HS-5 (cell line): ENCODE measurements around the gene C10orf71.

ENCODE experiments used
- DNase-seq: peaks from one replicate; pipeline ENCODE4 v3.0.0-alpha.2; 2012; ENCODE audit warnings: low read depth

Gene C10orf71

DNA sequence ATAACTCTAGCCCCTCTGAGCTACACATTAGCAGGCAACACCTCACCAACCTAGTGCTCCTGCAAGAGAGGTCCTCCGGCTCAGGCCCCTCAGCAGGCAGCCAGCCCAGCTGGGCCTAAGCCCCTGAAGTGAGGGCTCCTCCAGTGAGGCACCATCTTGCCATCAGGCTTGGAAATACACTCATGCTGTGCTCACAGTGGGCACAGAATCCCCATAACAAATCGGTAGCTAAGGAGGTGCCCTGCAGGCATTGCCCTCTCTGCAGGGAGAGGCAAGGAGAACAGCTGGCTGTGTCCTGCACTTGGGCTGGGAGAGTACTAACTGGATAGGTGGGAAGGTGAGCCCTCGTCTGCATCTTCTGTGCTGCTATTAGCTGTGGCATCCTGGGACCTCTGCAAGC, 3.7 kb upstream of the C10orf71 start:
- no peak for DNase-seq

DNA sequence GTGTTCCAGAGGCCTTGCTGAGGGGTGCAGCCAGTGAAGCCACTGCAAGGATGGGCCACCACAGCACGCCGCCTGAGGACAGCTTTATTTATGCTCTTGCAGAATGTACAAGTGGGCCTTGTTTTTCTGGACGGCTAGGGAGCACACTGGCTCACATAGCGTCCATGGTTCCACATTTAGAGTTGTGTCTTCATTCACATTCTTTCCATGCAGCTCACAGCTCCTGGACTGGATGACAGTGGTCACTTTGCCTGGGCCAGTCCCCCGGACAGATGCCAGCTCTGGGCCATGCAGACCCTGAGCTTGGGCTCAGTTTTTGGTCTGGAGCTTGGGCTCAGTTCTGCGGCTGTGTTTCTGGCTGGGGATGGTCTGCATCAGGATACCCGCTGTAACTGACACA, 2.6 kb upstream of the C10orf71 start:
- DNase-seq: no peak

DNA sequence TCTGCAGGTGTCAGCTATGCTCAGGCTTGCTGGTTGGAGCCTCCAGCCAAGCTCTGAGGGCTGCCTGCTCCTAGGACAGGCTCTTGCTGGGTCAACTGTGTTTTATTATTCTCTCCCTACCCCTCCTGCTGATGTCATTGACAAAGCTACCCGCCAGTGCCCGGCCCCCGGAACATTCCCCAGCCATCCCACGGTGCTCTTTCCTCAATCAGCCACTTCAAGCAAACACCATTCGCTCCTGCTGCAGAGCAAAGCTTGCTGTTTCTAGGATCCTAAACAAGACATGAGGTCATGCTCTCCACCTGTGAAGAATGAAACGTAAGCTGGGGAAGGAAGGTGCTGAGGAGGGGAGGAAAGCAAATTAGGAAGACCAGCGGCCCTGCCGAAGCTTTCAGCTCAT, 2.1 kb upstream of the C10orf71 start:
- no peak for DNase-seq

DNA sequence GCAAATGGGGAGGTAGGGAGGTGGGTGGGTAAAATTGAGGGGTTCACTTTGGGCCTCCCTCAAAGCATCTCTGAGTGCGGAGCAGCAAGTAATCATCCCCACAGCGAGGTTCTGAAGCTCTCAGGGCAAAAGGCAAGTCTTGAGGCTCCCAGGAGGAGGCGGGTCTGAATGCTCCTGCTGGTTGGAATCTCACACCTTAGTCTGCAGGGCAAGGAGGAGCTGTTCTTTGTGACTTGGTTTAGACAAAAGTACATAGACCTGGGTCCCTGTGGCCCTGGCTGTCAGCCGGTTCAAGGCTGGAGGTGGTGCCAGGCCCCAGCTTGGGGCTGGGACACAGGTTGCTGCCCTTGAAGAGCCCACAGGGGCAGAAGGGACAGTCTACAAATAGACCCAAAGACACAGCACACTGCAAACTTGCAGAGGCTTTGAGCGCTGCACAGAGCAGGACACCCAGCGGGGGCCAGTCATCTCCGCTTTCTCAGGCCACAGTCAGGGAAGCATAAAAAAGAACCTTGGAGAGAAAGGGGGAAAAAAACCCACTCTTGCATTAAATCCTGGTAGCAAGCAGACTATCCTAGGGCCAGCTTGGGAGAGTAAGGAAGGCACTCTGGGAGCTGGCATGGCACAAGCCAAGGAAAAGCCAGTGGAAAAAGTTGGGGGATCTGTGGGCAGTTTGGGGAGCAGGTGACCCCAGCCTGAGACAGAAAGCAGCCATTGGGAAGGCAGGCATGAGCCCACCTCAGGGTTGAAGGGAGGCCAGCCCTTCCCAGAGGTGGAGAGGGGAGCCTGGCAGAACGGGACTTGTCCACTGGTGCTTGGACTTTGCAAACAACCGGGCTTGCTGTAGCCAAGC, 926 bp upstream of the C10orf71 start:
- DNase-seq: no peak

DNA sequence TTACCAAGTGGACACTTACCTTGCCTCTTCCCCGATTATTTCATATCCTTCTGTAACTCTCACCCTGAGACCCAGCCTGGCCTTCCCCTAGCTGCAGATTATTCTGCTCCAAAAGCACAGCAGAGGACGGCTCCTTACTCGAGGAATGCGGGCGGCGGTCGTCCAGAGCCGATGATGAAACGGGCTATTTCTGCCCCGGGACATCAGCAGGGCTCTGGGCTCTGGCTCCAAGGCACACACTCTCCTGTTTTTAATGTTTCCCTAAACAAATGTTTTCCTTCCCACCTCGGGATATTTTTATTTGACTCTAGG, 343 bp upstream of the C10orf71 start:
- no peak for DNase-seq

DNA sequence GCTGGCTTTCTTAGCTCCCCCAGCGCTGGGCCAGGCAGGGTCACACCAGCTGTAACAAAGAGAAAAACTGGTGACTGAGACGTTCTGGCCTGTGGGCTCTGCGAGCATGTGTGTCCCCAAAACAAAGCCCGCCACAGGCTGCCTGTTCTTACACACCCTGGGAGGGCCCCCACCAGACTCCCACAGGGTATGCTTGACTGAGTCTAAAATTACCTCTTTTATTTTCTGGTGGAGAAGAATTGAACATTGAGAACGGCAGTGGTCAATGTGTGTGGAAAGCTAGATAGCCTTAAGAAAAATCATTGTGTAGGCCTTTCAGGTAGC, 808 bp downstream of the C10orf71 start:
- no peak for DNase-seq

DNA sequence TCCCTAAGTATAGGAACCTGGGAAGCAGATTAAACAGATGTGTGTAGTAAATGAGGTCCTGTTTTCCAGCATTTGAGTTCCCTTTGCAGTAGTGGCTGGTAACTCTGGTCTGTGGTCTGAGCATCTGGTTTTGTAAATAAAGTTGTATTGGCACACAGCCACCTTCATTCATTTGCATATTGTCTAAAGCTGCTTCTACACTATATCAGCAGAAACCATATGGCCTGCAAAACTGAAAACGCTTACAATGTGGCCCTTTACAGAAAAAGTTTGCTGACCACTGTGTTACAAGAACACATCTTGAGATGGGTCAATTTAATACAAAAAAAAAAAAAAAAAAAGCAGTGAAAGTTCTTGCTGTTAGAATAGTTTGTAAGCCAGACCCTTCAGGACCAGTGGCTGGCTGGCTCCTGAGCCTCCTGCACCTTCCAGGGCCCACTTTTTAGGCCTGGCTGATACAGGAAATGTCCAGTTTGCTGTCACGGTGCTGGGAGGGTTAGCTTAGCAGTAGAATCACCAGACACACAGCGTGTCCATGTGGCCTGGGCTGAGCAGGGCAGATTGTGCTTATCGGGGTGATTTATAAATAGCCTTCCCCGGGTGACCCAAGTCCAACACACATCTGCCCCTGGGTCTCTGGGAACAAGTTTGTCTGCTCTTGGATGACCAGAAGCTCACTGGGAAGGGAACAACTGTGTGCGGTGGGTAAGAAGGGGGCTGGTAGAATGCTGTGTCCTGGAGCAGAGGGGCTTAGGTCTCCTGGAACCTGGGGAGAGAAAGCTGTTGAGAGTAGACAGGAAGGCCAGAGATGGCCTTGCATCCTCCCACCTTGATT, 1.4 kb downstream of the C10orf71 start:
- no peak for DNase-seq

DNA sequence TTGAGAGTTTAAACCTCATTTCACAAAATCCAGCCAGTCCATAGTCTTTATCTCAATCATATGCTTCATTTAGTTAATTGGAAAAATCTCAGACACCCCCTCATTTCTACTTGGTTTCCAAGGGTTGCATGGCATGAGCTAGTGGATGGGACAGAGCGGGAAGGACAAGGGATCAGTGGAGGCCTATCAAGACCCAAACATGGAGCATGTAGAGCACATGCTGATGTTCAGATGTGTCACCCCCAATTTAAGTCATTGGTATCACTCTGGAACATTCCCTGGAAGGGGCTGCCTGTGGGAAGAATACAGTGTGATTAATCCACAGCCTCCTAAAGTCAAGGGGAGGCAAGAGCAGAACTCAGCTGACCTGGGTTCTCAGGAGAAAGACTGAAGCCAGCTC, 2.3 kb downstream of the C10orf71 start:
- DNase-seq: no peak

DNA sequence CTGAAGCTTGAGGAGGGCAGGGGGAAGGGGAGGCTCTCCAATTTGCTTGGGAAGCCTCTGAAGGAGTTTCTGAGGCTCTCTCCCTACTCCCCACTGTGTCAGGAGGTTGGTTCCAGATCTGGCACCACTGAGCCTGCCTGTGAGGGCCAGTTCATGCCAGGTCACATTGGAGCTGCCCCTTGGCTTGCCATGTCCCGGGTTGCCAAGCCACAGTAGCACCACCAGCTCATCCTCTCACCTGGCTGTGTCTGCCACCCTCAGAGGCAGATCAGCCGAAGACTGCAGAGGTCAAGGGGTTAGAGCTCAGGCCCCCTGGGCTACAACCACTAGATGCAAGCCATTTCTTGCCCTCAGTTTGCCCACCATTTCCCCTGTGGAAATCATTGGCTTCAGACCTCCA, 3.1 kb downstream of the C10orf71 start:
- DNase-seq: no peak

DNA sequence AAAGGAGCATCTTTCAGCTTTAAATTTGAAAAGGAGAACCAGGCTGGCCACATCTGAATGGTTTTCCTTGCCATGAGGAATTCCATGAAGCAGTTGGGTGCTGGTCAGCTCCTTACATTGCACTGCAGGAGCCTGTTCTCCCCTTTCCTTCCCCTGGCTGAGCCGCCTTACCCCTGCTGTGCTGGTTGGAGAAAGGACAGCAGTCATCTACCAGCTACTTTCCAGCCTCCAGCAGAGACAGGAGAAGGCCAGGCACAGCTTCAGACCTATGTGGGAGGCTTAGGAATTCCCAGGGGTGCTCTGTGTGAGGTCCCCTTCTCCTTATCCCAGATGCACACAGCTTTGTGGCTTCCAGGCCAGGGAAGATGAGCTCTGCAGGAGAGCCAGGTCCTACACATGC, 4.7 kb downstream of the C10orf71 start:
- DNase-seq: no peak

DNA sequence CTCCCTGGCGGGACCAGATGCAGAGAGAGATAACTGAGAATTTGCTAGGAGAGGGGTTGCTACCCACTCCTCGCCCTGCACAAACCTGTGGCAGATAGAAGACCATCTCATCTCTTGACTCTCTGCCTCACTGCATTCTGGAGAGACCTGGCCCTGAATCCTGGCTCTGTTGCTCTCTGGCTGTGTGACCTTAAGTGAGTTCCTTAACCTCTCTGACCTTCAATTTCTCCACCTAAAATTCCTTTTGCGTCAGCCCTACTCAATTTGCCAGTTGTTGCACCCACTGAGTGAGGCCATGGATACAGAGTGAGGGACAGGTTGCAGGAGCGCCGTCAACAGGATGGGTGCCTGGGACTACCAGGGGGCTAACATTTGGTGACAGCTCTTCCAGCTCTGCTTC, 5.2 kb downstream of the C10orf71 start:
- DNase-seq: no peak

DNA sequence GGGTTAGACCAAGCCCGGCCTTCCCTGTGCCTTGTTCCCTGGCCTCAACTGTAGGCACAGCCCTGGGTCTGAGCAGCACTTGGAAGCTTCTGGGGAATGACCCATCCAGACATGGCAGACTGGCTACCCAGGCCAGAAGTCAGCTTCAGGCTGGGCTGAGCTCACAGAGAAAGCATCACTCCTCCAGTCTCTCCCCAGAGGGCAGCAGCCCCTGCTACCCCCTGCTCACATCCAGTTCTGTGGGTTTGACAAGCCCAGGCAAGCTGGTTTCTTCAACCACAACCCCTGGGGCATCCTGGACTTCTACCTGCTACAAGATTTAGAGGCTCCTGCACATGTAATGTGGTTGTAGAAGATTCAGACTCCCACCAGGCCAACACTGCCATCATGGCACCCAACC, 9.0 kb downstream of the C10orf71 start:
- no peak for DNase-seq

DNA sequence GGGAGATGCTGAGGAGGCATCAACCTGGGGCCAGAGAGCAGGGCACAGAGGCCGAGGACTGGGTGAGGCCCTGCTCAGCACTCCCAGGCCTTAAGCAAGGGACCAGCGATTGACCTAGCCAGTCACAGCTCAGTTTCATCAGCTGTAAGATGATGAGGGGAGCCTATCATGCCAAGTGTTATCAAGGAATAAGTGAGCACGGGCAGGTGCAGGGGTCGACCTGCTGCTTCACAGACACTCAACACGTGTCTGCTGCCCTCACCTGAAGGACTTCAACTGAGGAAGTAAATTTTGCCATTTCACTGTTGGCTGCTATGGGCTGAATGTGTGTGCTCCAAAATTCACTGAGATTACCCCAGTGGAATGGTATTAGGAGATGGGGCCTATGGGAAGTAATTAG, 9.9 kb downstream of the C10orf71 start:
- no peak for DNase-seq

DNA sequence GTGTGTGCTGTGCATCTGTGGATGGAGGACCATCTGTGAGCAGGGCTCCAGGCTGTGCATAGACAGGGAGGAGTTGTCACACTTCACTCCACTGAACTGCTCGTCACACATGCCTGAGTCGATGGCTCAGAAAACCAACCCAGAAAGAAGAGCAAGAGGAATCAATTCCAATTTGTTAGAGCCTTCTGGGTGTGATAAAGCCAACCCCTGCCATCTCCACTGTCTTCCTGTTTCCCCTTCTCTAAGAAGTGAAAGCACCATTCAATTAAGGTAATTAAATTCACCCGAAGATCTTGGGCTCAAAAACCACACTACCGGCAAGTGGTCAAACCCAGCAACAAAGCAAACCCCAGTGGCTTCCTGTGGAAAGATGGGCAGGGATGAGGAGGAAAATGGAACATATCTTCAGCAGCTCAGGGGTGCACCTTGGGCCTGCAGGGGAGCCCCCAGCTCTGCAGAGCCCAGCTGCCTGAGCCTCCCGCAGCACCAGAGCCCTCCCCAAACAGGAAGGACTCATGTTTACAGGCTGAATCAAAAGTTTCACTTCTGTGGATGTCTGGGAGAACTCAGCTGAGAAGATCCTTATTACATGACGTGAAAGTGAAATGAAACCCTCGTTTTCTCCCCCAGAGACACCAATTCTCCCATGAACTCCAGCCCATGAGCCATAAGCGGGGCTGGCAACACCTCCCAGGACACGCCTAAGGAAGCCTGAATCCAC, 10.9 kb downstream of the C10orf71 start:
- no peak for DNase-seq

DNA sequence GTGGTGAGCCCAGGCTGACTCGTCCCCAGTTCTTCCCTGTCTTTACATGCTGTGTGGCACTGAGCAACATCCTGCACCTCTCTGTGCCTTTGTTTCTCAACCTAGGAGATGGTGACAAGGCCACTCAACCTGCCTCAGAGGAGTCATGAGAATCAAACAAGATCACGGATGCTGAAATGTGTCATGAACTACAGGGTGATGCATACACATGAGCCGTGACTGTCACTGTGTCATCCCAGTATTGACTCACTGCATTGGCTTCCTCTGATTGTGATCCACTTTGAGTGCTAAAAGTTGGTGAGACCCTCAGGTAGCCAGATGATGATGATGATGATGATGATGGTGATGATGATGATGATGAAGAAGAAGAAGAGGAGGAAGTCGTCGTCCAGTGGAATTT, 11.5 kb downstream of the C10orf71 start:
- DNase-seq: no peak

DNA sequence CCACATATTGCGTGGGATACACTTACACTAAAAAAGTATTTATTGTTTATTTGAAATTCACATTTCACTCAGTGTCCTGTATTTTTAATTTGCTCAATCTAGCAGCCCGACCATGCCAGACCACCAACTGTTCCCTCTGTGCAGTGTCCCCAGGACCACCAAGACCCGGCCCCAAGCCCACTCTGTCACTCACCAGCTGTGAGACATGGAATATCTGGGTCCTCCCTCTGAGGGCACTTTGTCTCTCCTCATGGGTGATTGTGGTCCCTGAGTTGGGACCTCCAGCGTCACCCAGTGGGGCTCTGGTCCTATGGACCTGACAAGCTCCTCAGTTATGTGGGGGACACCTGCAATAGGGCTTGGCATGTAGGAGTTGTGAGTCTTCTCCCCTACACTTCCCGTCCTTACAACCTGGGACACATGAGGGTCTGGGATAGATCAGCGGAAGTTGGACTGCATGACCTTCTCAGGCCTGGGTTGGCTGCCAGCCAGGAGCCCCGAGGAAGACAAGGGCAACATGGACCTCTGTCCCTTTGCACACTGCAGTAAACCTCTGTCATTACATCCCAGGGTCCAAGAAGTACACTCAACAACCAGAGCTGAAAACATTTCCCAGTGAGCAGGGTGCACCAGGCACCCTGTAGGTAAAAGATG, 12.1 kb downstream of the C10orf71 start:
- DNase-seq: no peak

DNA sequence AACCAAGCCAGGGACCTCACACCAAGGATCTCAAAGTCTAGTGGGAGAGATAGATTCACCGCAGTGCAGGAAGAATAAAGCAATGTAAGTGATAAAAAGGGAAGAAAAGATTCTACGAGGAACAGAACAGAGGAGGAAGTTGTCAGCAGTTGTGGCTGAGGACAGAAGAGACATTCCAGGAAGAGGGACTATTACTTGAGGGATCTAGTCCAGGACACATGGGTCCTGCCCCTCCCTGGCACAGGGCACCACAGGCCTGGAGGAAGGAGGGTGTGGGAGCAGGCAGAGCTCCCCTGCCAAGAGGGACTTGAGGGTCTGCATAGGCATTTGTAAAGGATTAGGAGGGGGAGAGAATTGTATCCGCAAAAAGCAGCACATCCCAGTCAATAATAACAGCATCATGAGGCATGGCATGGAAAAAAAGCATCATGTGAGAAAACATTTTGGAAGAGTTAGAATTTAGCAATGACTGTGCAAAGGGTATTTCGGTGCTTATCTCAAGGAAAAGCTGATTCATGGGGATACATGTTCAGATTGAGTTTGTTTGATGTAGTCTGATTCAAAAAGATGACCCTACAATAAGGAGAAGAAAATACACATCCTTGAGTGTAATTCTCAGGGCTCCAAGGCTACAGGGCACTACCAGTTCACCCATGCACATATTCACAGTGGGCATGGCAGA, 12.7 kb downstream of the C10orf71 start:
- DNase-seq: no peak

DNA sequence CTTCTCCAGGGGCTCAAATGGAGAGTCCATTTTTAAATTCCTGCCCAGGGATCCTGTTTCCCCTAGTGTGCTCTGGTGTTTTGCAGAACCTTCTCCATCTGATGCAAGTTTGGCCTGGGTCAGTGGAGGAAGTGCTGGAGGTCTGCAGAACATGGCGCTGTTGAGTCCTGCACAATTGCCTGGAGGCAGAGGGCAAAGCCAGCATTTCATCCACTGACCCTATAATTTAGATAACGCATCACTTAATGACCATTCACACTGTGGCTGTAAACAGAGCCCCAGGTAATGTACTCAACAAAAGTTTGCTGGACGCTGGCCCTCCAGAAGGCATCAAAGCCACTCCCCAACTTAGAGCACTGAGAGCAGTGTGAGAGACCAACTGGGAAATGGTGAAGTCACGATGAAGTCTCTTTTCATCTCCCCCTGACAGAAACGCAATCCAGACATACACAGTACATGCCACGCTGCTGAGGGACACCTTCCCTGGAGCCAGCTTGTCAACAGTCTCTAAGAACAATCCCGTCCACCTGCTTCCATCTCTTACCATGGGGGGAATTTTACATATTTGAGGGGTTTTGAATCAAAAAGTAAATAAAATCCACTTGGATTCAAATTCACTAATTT, 13.4 kb downstream of the C10orf71 start:
- no peak for DNase-seq

DNA sequence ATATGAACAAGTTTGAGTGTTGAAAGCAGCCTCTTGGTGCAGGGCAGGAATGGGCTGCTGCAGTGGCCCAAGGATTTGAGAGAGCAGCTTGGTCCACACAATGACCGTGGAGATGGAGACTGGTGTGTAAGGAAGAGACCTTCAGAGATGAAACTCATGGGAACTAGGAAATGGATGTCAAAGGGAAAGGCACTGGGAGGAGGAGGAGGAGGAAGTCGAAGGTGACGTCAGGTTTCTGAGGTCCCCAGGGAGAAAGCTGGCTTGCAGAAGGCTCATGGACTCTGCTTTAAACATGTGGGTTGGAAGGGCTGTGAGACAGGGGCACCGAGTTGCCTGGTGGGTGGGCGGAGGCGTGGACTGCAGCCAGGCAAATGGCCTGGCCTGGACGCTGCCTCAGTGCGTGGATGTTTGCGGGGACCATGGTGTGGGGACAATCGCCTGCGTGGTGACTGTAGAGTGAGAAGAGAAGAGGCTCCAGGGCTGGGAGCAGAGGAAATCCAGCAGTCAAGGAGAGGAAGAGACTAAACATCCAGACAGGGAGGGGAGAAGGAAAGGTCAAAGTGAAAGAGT, 14.6 kb downstream of the C10orf71 start:
- no peak for DNase-seq

DNA sequence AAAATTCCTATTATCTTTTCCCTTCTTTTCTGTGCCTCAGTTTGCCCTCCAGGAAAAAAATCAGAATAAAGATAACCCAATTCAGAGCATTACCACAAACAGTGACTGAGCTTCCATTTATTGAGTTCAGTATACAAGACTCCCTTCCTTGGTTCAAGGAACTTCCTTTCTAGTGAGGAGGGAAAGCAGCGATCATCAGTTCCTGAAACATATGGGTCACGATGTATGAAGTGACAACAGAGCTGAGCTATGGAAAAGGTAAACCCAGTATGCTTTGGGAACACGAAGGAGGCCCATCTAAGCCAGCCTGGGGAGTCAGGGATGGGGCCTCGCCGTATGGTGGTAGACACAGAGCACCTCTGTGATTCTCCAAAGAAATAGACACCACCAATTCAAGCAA, 15.8 kb downstream of the C10orf71 start:
- no peak for DNase-seq

DNA sequence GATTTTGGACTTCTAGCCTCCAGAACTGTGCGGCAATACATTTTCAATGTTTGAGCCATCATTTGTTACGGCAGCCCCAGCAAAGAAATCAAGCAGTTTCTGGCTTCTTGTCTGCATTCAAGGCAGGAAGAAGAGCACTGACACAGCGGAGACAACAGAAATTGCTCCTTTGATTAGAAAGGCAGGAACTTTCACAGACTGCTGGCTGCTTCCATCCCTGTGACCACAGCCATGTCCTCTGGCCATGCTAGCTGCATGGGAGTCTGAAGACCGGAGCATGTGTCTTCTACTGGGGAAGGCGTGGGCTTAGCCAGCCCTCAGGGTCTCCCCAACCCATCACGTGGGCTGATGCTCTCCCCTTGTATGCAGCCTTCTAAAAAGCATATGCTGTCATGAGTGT, 19.1 kb downstream of the C10orf71 start:
- no peak for DNase-seq
